ENCODE measurements around the gene HELB.

HELB gene

GRCh38 chr12:66367015-66367667 is 64.8 kb downstream of the HELB start:
- no peak overlapping the region for H3K9ac ChIP-seq (ENCODE audit: low read length)
- H3K9me3 ChIP-seq (ENCODE audit: insufficient read depth, low read length): no peaks in the 10 kb centered on the region
- H3K79me2 ChIP-seq (ENCODE audit: low read length): no peaks in the 10 kb centered on the region
- H2AFZ ChIP-seq (ENCODE audit: low read depth, low read length): no peak overlapping the region
- H3K4me2 ChIP-seq (ENCODE audit: low read length): no peak overlapping the region
- no peaks in the 10 kb centered on the region for H3K36me3 ChIP-seq (replicated peaks; ENCODE audit: low read depth, low read length)
- no peaks in the 10 kb centered on the region for H4K20me1 ChIP-seq (ENCODE audit: insufficient read depth, low read length)
- H3K27me3 ChIP-seq (ENCODE audit: low read depth, low read length): no peaks in the 10 kb centered on the region
- TF ChIP-seq, protein P1, sequence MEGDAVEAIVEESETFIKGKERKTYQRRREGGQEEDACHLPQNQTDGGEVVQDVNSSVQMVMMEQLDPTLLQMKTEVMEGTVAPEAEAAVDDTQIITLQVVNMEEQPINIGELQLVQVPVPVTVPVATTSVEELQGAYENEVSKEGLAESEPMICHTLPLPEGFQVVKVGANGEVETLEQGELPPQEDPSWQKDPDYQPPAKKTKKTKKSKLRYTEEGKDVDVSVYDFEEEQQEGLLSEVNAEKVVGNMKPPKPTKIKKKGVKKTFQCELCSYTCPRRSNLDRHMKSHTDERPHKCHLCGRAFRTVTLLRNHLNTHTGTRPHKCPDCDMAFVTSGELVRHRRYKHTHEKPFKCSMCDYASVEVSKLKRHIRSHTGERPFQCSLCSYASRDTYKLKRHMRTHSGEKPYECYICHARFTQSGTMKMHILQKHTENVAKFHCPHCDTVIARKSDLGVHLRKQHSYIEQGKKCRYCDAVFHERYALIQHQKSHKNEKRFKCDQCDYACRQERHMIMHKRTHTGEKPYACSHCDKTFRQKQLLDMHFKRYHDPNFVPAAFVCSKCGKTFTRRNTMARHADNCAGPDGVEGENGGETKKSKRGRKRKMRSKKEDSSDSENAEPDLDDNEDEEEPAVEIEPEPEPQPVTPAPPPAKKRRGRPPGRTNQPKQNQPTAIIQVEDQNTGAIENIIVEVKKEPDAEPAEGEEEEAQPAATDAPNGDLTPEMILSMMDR (IDR thresholded peaks at IDR 0.05; ENCODE audit: low read depth, low read length): no peak
- TF ChIP-seq EZH2phosphoT487 (IDR thresholded peaks at IDR 0.05; ENCODE audit: low read depth): no peak
- no peak overlapping the region for H3K27ac ChIP-seq (ENCODE audit: low read length)
- H3K4me3 ChIP-seq (ENCODE audit: low read length): no peak overlapping the region
- H3K4me1 ChIP-seq (ENCODE audit: low read length): no peaks in the 10 kb centered on the region

DNA sequence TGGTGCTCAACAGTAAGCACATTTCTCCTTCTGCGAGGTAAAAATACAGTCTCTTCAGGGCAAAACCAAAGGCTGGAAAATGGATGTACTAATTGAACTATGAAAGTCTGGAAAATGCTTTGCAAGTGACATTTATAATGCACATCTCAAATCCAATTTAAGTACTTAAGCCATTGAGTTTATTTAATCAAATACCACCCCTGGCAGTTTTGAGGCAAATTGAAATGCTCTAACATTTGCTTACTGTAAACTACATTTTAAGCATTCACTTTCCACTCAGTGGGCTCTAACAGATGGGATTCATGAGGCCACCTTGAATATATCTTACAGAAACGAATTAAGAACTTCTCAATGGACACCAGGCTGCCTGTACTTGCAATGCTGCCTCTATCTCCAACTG is 69.7 kb downstream of the HELB start:
- no peak overlapping the region for H3K27ac ChIP-seq (ENCODE audit: low read length)
- H3K36me3 ChIP-seq (replicated peaks; ENCODE audit: low read depth, low read length): no peaks in the 10 kb centered on the region
- H4K20me1 ChIP-seq (ENCODE audit: insufficient read depth, low read length): no peaks in the 10 kb centered on the region
- H3K4me1 ChIP-seq (ENCODE audit: low read length): peaks cover 4% of the 10 kb centered on the region; the same call in 1 of the 2 replicates
- no peak overlapping the region for H3K9ac ChIP-seq (ENCODE audit: low read length)
- H3K79me2 ChIP-seq (ENCODE audit: low read length): no peaks in the 10 kb centered on the region
- no peak overlapping the region for H2AFZ ChIP-seq (ENCODE audit: low read depth, low read length)
- no peaks in the 10 kb centered on the region for H3K9me3 ChIP-seq (ENCODE audit: insufficient read depth, low read length)
- TF ChIP-seq, protein P1 (IDR thresholded peaks at IDR 0.05; ENCODE audit: low read depth, low read length): no peak
- TF ChIP-seq EZH2phosphoT487 (IDR thresholded peaks at IDR 0.05; ENCODE audit: low read depth): no peak
- H3K27me3 ChIP-seq (ENCODE audit: low read depth, low read length): no peaks in the 10 kb centered on the region
- no peak overlapping the region for H3K4me2 ChIP-seq (ENCODE audit: low read length)
- no peak overlapping the region for H3K4me3 ChIP-seq (ENCODE audit: low read length)

DNA sequence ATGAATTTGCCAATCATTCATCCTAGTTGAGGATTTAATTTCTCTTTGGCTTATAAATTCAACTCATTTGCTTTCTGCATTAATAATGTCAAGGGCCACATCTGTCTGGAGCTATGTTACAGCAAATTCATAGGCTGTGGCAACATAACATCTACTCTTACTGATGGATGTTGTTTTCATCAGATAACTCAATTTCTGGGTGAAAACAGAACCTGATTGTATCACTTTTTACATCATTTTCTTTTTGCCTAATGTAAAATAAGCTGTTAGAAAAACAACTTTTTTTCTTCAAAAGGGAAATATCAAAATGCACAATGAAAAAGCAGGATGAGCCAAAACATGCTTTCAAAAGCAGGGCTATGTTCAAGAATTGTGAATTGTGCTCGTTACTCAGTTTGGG is 73.3 kb downstream of the HELB start:
- no peaks in the 10 kb centered on the region for H4K20me1 ChIP-seq (ENCODE audit: insufficient read depth, low read length)
- H3K27me3 ChIP-seq (ENCODE audit: low read depth, low read length): 0 out of 2 replicates have a peak, but pooled peaks cover under 1% of the 10 kb centered on the region
- H3K4me2 ChIP-seq (ENCODE audit: low read length): no peak overlapping the region
- H3K79me2 ChIP-seq (ENCODE audit: low read length): no peaks in the 10 kb centered on the region
- peaks cover 22% of the 10 kb centered on the region for H3K4me1 ChIP-seq (ENCODE audit: low read length)
- no peak overlapping the region for H3K9ac ChIP-seq (ENCODE audit: low read length)
- H2AFZ ChIP-seq (ENCODE audit: low read depth, low read length): no peak overlapping the region
- H3K4me3 ChIP-seq (ENCODE audit: low read length): no peak overlapping the region
- no peaks in the 10 kb centered on the region for H3K9me3 ChIP-seq (ENCODE audit: insufficient read depth, low read length)
- H3K36me3 ChIP-seq (replicated peaks; ENCODE audit: low read depth, low read length): no peaks in the 10 kb centered on the region
- TF ChIP-seq, protein P1 (IDR thresholded peaks at IDR 0.05; ENCODE audit: low read depth, low read length): no peak
- TF ChIP-seq EZH2phosphoT487 (IDR thresholded peaks at IDR 0.05; ENCODE audit: low read depth): no peak
- H3K27ac ChIP-seq (ENCODE audit: low read length): no peak overlapping the region

- Histone ChIP-seq H3K79me2 (ENCODE audit: low read length) (no peaks in the 10 kb centered on the region), H3K4me1 (ENCODE audit: low read length) (peaks cover 18% of the 10 kb centered on the region), H3K9ac (ENCODE audit: low read length) (no peak overlapping the region), H3K4me2 (ENCODE audit: low read length) (peak overlapping the region; percentile 51), H3K36me3 (replicated peaks; ENCODE audit: low read depth, low read length) (no peaks in the 10 kb centered on the region), H2AFZ (ENCODE audit: low read depth, low read length) (no peak overlapping the region), H3K27ac (ENCODE audit: low read length) (peak overlapping the region; percentile 45; the same call in 1 of the 2 replicates), H3K9me3 (ENCODE audit: insufficient read depth, low read length) (no peaks in the 10 kb centered on the region), H3K4me3 (ENCODE audit: low read length) (peak overlapping the region; percentile 39; the same call in 1 of the 2 replicates), H3K27me3 (ENCODE audit: low read depth, low read length) (0 out of 2 replicates have a peak, but pooled peaks cover 4% of the 10 kb centered on the region), H4K20me1 (ENCODE audit: insufficient read depth, low read length) (no peaks in the 10 kb centered on the region)
- TF ChIP-seq, protein P1 (IDR thresholded peaks at IDR 0.05; ENCODE audit: low read depth, low read length): no peak
- TF ChIP-seq EZH2phosphoT487 (IDR thresholded peaks at IDR 0.05; ENCODE audit: low read depth): no peak
Observed at GRCh38 chr12:66379616-66380015, 77.3 kb downstream of the HELB start.

All from OCI-LY3 (cell line).